GM19043 (cell line): Measurements from ENCODE around the gene MLF2.

ENCODE experiments used
- ATAC-seq: cut with Tn5 transposase; IDR thresholded peaks from one replicate; pipeline ENCODE4 v1.9.1; 2021; ENCODE audit warnings: low read depth; ENCODE audit not compliant: unreplicated experiment

Gene MLF2

GRCh38 chr12:6699259-6699988 is 53.5 kb downstream of the MLF2 start:
- ATAC-seq: no peak

DNA sequence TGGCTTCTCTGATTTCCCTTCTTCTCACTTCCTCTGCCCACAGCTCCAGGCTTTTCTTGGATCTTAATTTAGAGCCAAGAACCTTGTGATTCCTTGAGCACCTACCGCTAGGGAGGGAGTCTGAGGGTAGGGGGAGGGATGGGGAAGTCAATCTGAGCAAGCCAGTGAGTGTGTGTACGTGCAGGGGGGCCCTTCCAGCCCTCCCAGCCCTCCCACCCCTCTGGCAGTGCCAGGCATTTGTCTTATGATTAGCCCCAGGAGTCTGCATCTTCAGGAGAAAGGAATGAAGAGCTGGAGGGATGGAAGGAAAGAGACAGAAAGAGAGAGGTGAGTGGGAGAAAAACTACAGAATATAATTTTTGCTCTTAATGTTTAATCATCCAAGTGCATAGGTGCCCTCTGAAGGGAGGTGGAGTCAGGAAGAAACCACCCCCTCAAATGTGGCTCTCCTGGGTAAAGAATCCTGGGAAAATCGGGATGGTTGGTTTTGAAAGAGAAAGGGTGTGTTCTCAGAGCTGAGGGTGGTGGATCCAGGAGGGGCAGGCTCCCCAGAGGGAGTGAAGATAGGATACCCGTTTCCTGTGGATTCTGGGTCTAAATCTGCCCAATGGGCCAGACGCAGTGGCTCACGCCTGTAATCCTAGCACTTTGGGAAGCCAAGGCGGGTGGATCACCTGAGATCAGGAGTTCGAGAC is 54.4 kb downstream of the MLF2 start:
- ATAC-seq: no peak
